NCI-H2029 treated with DMSO at 0.1 percent for 48 hours (cell line): ENCODE data around the gene UBE3C.

Source experiments
- DNase-seq: peaks from one replicate; lab custom pipeline; 2025; lab: John Stamatoyannopoulos, UW

UBE3C gene

DNA sequence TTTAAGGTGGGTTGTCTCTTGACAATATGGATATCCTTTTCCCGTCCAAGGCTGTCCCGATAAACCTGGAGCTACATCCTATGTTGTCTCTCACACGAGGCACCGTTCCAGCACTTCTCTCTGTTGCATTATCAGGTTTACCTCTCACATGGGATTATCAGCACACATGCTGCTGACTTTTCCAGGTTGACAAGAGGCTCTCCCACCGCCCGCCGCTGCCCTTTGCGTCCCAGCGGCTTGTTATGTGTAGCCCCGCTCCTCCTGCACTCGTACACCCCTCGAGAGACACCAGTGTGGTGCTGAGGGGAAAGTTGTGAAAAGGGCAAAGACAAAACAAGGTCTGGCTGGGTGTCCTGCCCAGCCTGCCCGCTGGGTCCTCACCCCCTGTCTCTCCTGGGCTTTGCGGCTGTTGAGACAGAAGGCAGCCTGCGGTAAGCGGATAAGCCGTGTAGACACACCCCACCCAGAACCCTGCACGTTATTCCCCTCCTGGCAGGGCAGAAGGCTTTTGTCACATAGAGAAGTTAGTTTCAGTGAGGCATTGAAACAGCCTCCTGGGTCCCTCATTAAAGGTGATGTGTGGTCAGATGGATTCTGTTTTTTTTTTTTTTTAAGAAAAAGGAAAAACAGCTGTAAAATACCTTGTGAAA lies 38.7 kb downstream of the UBE3C start:
- DNase-seq = no peak

GRCh38 chr7:157177983-157178381 lies 39.3 kb downstream of the UBE3C start:
- no peak for DNase-seq

DNA sequence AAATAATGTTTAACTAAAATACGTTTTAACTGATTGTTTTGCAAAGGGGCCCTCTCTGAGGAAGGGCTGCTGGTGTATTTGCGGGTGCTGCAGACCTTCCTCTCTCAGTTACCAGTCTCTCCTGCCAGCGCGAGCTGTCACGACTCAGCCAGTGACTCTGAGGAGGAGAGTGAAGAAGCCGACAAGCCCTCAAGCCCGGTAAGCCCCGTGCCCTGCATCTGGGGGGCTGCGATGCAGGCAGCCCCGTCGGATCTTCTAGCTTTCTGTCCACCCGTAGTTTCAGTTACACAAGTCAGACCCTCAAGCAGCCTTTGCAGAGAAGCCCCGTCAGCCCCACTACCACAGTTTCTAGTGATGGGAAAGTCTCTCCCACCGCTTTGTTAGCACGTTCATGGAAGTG lies 45.1 kb downstream of the UBE3C start:
- no peak for DNase-seq

GRCh38 chr7:157188091-157188665 lies 49.5 kb downstream of the UBE3C start:
- DNase-seq = no peak

GRCh38 chr7:157189405-157189804 lies 50.7 kb downstream of the UBE3C start:
- no peak for DNase-seq

- DNase-seq = no peak
These were observed 54.1 kb downstream of the UBE3C start for GRCh38 chr7:157192861-157193260.

GRCh38 chr7:157193274-157193673 lies 54.5 kb downstream of the UBE3C start:
- no peak for DNase-seq

- no peak for DNase-seq
These were observed 56.2 kb downstream of the UBE3C start for GRCh38 chr7:157194948-157195347.

- no peak for DNase-seq
These were observed 57.1 kb downstream of the UBE3C start for GRCh38 chr7:157195868-157196267.

GRCh38 chr7:157204134-157204533 lies 65.4 kb downstream of the UBE3C start:
- DNase-seq = no peak

DNA sequence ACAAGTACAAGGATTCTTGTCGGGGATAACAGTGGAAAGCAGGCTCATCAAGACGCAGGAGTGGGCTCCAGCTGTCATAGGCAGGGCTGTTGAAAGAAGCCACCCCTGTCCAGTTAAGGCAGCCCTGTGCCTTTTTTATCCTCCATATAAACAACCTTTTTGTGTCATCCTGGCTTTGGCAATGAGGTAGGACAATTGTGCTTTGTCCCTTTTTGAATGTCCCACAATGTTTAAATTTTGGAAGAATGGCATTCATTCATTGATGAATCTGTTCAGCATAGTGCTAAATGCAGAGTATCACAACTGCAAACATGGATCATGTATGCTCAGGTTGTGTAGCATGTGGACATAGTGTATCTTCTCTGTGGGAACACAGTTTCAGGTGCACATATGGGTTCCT lies 66.7 kb downstream of the UBE3C start:
- DNase-seq = no peak

GRCh38 chr7:157208571-157209413 lies 70.1 kb downstream of the UBE3C start:
- DNase-seq = no peak

GRCh38 chr7:157210682-157211081 lies 72.0 kb downstream of the UBE3C start:
- no peak for DNase-seq

DNA sequence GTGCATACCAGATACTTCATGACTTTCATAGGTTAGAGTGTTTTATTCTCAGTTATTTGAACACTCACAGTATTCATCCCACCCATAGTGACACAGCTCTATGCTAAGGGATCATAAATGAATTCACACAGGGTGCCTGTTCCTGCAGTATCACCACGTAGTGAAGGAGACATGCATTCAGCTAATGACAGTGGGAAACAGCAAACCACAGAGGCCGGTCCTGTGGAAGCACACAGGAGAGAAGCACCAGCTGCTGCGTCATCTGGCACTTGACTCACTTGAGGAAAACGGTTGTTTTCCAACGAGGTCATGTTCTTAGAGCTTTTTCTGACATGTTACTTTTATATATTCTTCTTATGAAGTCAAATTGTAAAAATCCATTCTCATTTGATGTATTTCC lies 73.0 kb downstream of the UBE3C start:
- DNase-seq = no peak

DNA sequence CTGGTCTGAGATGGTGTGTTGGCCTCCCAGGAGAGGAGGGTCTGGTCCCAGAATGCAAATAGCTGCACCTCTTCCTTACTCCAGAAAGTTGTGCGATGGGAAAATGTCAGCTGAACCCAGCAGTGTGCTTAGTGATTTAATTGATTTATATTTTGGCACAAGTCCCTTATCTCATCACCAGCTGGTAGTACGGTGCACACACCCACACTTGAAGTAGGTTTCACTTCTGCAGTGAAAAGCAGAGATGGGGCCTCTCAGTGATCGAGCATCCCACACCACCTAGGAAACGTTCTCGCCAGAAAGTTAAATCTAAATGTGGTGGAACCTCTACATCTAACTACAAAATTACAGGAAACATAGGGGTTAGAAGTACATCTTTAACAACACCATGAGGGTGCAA lies 80.4 kb downstream of the UBE3C start:
- DNase-seq = peak; percentile 15

DNA sequence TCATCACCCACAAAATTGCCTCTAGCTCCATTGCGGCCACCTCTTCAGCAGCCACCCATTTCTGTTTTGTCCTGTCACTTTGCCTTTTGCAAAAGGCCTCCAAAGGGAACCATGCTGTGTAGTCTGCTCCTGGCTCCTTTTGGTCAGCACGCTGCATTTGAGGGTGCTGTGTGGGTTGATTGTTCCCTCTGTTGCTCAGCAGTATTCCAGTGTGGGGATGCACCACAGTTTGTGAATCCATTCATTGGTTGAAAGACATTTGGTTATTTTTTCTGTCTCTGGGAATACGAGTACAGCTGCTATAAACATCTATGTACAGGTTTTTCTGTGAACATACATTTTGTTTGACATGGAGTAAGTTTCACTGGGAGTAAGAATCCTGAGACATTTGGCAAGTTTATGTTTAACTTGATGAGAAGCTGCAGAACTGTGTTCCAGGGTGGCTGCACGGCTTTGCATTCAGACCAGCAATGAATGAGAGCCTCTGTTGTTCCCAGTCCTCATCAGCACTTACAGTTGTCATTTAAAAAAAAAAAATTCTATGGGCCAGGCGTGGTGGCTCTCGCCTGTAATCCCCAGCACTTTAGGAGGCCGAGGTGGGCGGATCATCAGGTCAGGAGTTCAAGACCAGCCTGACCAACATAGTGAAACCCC lies 82.3 kb downstream of the UBE3C start:
- no peak for DNase-seq

GRCh38 chr7:157222687-157223086 lies 84.0 kb downstream of the UBE3C start:
- no peak for DNase-seq

GRCh38 chr7:157224627-157225026 lies 85.9 kb downstream of the UBE3C start:
- no peak for DNase-seq

GRCh38 chr7:157228864-157229422 lies 90.2 kb downstream of the UBE3C start:
- no peak for DNase-seq

DNA sequence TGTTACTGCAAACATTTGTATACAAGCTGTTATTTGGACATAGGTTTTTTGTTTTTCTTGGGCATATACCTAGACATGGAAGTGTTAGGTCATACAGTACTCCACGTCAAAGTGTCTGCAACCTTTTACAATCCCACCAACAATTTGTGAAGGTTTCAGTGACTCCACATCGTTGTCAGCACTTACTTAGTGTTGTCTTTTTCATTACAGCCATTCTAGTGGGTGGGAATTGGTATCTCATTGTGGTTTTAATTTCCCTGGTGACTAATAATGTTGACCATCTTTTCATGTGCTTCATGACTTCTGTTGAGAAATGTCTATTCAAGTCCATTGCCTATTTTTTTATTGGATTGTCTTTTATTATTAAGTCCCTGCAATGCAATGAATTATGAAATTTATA lies 95.0 kb downstream of the UBE3C start:
- no peak for DNase-seq

DNA sequence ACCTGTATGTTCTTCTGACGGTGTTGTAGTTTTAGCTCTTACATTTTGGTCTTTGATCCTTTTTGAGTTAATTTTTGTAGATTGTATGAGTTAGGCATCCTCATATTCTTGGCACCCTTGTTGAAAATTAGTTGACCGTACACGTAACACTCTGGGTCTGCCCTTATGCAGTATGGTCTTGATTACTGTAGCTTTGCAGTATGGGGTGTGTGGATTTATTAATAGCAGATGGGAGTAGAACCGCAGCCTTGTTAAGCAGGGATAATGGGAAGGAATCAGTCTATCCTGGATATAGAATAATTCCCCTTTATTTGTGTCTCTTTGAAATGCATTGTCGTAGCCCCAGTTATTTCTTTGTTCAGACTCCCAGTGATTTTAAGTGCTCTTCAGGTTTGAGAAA lies 95.5 kb downstream of the UBE3C start:
- DNase-seq = no peak
